ENCODE results near the gene OCLN.
"Not testable (repeated sequence)": the region's sequence is repeated elsewhere in the genome, so short reads cannot be mapped to it uniquely, and the experiment has no call there.

OCLN gene

GRCh38 chr5:69530561-69531405, 38.2 kb downstream of the OCLN start:
- FAIRE-seq: no peak

DNA sequence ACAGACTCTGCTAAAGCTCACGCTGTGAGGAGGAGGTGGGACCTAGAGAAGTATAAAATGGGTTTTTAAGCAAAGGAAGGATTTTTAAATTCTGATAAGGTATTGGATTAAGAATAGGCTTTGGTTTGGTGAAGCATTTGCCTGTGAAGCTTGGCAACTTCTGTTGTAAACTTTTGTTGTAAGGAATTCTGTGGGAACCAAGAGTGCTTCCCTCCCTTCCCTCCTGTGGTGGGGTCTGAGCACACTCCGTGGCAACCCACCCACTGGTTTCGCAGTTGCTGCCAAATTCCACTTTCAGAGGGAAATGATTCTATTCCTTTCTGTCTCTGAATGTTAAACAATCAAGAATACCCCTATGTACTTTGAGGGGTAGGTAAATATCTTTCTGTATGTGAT, 38.8 kb downstream of the OCLN start:
- no peak for FAIRE-seq

GRCh38 chr5:69537911-69538310, 45.3 kb downstream of the OCLN start:
- FAIRE-seq: not testable (repeated sequence)

DNA sequence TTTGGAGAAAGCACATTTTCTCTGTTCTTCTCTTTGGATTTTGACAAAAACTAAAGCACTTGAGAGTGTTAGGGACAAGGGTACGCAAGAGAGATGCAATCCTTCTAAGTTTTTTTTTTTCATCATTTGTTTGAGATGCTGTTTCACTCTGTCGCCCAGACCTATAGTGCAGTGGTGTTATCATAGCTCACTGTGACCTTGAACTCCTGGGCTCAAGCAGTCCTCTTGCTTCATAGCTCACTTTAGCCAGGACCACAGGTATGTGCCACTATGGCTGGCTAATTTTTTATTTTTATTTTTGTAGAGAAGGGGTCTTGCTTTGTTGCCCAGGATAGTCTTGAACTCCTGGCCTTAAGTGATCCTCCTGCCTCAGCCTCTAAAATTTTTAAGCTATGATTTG, 46.1 kb downstream of the OCLN start:
- FAIRE-seq: not testable (repeated sequence)

DNA sequence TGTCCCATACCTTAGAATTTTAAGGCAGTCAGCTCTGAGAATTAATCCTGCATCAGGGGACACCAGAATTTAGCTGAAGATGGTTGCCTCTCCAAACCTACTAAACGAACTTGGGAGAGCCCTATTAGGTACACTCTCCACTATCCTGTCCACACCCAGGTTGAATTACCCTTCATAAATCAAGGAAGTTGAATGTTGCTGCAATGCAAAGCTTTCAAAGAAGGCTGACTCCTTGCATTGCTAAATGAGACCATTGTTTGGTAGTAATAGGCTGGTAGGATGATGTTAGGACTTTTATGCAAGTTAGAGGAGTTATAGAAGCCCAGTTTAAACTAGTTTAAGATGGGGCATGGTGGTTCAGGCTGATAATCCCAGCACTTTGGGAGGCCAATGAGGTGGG, 48.8 kb downstream of the OCLN start:
- not testable (repeated sequence) for FAIRE-seq

DNA sequence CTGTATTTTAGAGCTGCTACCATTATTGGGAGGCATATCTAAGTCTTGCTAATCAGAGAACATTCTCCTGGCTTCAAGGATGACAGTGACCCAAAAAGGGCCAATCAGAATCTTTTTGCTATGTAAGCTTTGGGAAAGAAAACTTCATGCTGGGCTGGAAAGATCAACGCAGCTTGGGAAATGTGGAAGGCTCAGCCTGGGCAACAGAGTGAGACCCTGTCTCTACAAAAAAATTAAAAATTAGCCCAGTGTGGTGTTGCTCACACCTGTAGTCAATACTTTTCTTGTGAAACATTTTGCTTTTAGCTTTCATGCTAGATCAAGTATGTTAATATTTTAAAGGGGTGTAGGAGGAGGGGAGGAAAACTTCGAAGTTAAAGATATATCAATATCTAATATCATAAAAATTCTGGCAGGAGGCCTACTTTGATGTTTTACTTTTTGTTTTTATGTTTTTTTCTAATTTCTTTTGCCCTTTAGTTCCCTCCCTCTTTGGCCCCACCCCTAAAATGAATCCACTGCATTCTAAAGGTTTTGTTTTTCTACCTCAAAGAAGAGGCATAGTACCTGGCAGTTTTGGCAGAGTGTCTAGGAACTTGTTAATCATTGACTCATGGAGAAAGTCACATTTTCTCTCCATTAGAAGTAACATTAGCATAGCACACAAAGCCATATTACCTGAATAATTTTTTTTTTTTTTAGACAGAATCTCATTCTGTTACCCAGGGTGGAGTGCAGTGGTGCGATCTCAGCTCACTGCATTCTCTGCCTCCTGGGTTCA, 50.4 kb downstream of the OCLN start:
- not testable (repeated sequence) for FAIRE-seq

- not testable (repeated sequence) for FAIRE-seq
Measured at GRCh38 chr5:69544602-69545001, 52.0 kb downstream of the OCLN start.

GRCh38 chr5:69559908-69560330, 67.3 kb downstream of the OCLN start, which contains the start of gene GTF2H2C:
TSS of gene GTF2H2C (plus strand) at chr5:69560191. CDS start at chr5:69565133, 4,942 bp downstream.
- FAIRE-seq: not testable (repeated sequence)

- FAIRE-seq: not testable (repeated sequence)
Measured at GRCh38 chr5:69560587-69561431, 68.2 kb downstream of the OCLN start.

GRCh38 chr5:69566172-69566571, 73.6 kb downstream of the OCLN start:
- not testable (repeated sequence) for FAIRE-seq

- FAIRE-seq: not testable (repeated sequence)
Measured at GRCh38 chr5:69568072-69568471, 75.5 kb downstream of the OCLN start.

DNA sequence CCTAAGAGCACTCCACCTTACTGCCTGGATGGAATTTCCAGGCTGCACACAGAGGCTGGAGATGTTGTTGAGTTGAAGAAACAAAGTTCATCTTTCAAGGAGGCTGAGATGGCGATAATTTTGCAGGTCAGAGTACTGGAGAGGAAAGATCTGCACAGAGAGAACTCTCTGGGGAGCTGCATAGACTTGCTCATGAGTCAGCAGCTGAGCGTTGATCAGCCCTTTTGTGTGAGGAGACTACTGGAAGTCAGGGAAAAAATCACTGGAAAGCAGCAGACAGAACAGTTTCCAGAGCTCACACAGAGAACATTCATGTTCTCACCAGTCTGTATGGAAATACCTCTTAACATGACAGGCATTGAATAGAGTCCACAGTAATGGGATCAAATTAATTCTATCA, 90.8 kb downstream of the OCLN start:
- FAIRE-seq: not testable (repeated sequence)

DNA sequence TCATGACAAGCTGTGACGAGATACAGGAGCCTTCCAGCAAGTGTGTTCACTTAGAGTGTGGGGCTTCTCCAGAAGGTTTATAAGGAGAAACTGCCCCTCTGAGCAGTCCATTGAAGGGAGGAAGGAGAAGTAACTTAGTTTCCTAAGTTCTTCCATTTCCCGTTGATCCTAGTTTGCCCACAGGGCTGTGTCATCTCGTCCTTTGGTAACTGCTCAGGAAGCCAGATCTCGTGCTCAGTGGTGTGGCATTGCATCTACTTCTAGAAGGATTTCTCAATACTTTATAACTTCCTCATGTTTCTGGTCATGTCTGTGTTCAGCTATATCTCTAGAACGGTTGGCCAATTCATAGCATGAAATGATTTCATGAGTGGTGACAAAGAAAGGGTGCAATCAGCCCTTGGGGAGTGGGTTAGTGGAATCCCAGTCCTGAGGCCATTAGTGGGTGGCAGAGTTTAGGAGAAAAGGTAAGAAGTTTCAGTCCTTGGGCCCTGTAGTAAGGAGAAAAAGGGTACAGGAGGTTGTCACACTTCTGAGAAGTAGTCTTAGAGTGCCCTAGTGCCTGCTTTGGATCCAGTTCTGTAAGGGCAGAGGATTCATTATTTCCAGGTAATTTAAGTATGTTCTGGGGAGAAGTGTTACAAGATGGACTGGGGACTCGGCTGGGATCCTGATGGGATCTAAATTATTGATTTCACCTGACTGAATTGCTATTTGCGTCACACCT, 103.7 kb downstream of the OCLN start:
- not testable (repeated sequence) for FAIRE-seq

GRCh38 chr5:69601947-69602346, 109.4 kb downstream of the OCLN start:
- FAIRE-seq: not testable (repeated sequence)

DNA sequence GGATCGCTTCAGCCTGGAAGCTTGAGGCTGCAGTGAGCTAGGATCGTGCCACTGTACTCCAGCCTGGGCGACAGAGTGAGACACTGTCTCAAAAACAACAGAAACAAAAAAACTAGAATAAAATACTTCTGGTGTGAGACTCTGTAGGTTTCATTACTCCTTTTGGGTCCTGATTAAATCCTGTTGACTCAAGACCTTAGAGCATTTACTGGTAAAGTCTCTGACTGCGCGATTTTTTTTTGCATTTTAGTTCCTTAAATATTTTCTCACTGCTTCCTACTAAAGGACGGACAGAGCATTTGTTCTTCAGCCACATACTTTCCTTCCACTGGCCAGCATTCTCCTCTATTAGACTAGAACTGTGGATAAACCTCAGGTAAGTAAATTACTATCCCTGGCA, 114.2 kb downstream of the OCLN start:
- FAIRE-seq: not testable (repeated sequence)
